Mesothelial cell of epicardium (in vitro differentiated cells): ENCODE measurements around the gene PPEF2. TPM values are rescaled to one million over a fixed set of nuclear protein-coding genes. Genes with fewer than 3 reads are reported as not detected.

Source experiments
- DNase-seq, 2 experiments: peaks; one replicate each; pipeline ENCODE4 v3.0.0; 2021; ENCODE audit warnings: low spot score in 2 of 2; ENCODE audit not compliant: unreplicated experiment in 2 of 2
- H3K27ac Mint-ChIP-seq: 2 replicates; pipeline ENCODE4 v1.8.0; 2021; ENCODE audit warnings: mixed read lengths
- H3K27me3 Mint-ChIP-seq: 2 replicates; pipeline ENCODE4 v1.8.0; 2021; ENCODE audit warnings: low read depth, mixed read lengths
- H3K36me3 Mint-ChIP-seq: 2 replicates; pipeline ENCODE4 v1.8.0; 2021; ENCODE audit warnings: mixed read lengths
- H3K4me1 Mint-ChIP-seq: 2 replicates; pipeline ENCODE4 v1.8.0; 2021; ENCODE audit warnings: mixed read lengths
- H3K4me3 Mint-ChIP-seq: 2 replicates; pipeline ENCODE4 v1.8.0; 2021; ENCODE audit warnings: mild to moderate bottlenecking, moderate library complexity, mixed read lengths
- H3K9me3 Mint-ChIP-seq: 2 replicates; pipeline ENCODE4 v1.8.0; 2021; ENCODE audit warnings: mixed read lengths
- CTCF ChIP-seq: fragments of 200-600 bp; sonication (generic); IDR thresholded peaks from one replicate; pipeline ENCODE4 v1.5.0; 2021; ENCODE audit warnings: antibody characterized with exemption; ENCODE audit not compliant: unreplicated experiment
- total RNA-seq: library from RNA; stranded (reverse); gene quantifications from 3 replicates; pipeline ENCODE4 v1.2.1, GENCODE V29; 2021

The PPEF2 gene
- total RNA-seq, 1 donor from 2014 or later = not detected

- no peaks in the 10 kb centered on the region for H3K4me1 Mint-ChIP-seq
- no peaks in the 10 kb centered on the region for H3K9me3 Mint-ChIP-seq
- DNase-seq = no peak
- H3K27me3 Mint-ChIP-seq = peaks cover 38% of the 10 kb centered on the region
- no peak for TF ChIP-seq CTCF
- H3K27ac Mint-ChIP-seq = no peak overlapping the region
- no peaks in the 10 kb centered on the region for H3K36me3 Mint-ChIP-seq
- no peak overlapping the region for H3K4me3 Mint-ChIP-seq
These were observed 24.0 kb downstream of the PPEF2 start for GRCh38 chr4:75878246-75878756.

- H3K9me3 Mint-ChIP-seq = no peaks in the 10 kb centered on the region
- peaks cover 32% of the 10 kb centered on the region for H3K27me3 Mint-ChIP-seq
- H3K36me3 Mint-ChIP-seq = no peaks in the 10 kb centered on the region
- no peaks in the 10 kb centered on the region for H3K4me1 Mint-ChIP-seq
- TF ChIP-seq CTCF = no peak
- H3K4me3 Mint-ChIP-seq = no peak overlapping the region
- H3K27ac Mint-ChIP-seq = no peak overlapping the region
- no peak for DNase-seq
These were observed 26.0 kb downstream of the PPEF2 start for GRCh38 chr4:75876218-75876617.

- H3K27ac Mint-ChIP-seq = no peak overlapping the region
- H3K4me3 Mint-ChIP-seq = no peak overlapping the region
- H3K9me3 Mint-ChIP-seq = no peaks in the 10 kb centered on the region
- peaks cover 4% of the 10 kb centered on the region for H3K27me3 Mint-ChIP-seq
- peaks cover 6% of the 10 kb centered on the region for H3K4me1 Mint-ChIP-seq
- no peak for DNase-seq
- no peaks in the 10 kb centered on the region for H3K36me3 Mint-ChIP-seq
- no peak for TF ChIP-seq CTCF
These were observed 33.2 kb downstream of the PPEF2 start for GRCh38 chr4:75869100-75869499.

- Mint-ChIP-seq H3K9me3 (no peaks in the 10 kb centered on the region), H3K27ac (no peak overlapping the region), H3K27me3 (peaks cover 4% of the 10 kb centered on the region), H3K36me3 (no peaks in the 10 kb centered on the region), H3K4me1 (peaks cover 6% of the 10 kb centered on the region), H3K4me3 (no peak overlapping the region)
- no peak for DNase-seq
- no peak for TF ChIP-seq CTCF
These were observed 35.1 kb downstream of the PPEF2 start for GRCh38 chr4:75867130-75867529.

GRCh38 chr4:75860606-75861005, 41.6 kb downstream of the PPEF2 start:
- H3K27ac Mint-ChIP-seq = no peak overlapping the region
- H3K4me1 Mint-ChIP-seq = no peaks in the 10 kb centered on the region
- no peaks in the 10 kb centered on the region for H3K27me3 Mint-ChIP-seq
- TF ChIP-seq CTCF = no peak
- no peaks in the 10 kb centered on the region for H3K36me3 Mint-ChIP-seq
- no peak for DNase-seq
- peaks cover 8% of the 10 kb centered on the region for H3K9me3 Mint-ChIP-seq
- H3K4me3 Mint-ChIP-seq = no peak overlapping the region

GRCh38 chr4:75858721-75859120, 43.5 kb downstream of the PPEF2 start:
- no peak for DNase-seq
- H3K36me3 Mint-ChIP-seq = no peaks in the 10 kb centered on the region
- H3K27ac Mint-ChIP-seq = no peak overlapping the region
- no peak for TF ChIP-seq CTCF
- no peak overlapping the region for H3K4me3 Mint-ChIP-seq
- H3K9me3 Mint-ChIP-seq = peaks cover 8% of the 10 kb centered on the region
- no peaks in the 10 kb centered on the region for H3K4me1 Mint-ChIP-seq
- H3K27me3 Mint-ChIP-seq = peaks cover 3% of the 10 kb centered on the region
